Nasal cavity respiratory epithelium epithelial cell of viscerocranial mucosa (primary cell): ENCODE data around the gene C3AR1. TPM values are rescaled to one million over a fixed set of nuclear protein-coding genes. Genes with fewer than 3 reads are reported as not detected.

Experiments used
- total RNA-seq: library from RNA; depleted of rRNA; stranded (reverse); fragments of >200 nt; gene quantifications from 2 replicates; pipeline ENCODE4 v1.2.3, GENCODE V29; 2014

The C3AR1 gene
- 0.14 TPM in 1 of 2 replicates, not detected in the other for total RNA-seq

GRCh38 chr12:8065991-8066594 is at the start of gene C3AR1:
C3AR1 (minus strand) TSS chr12:8066359; CDS start chr12:8060185, 6,174 bp downstream.

GRCh38 chr12:8032242-8033152 is 33.7 kb downstream of the C3AR1 start, which contains the start of gene FOXJ2:
FOXJ2 (plus strand) TSS chr12:8032716; CDS start chr12:8039833, 7,117 bp downstream.

Other genes with a start within 250 kb of the C3AR1 start
- gene SLC2A14, start 193.4 kb downstream of the C3AR1 start, total RNA-seq = under 0.01 TPM in 1 of 2 replicates, not detected in the other
- 4.7 and 15.0 TPM in 2 replicates for gene SLC2A3, start 130.2 kb downstream of the C3AR1 start, total RNA-seq
- gene FOXJ2, start 33.6 kb downstream of the C3AR1 start, total RNA-seq = 6.5 and 11.4 TPM in 2 replicates
- gene NECAP1, start 15.9 kb upstream of the C3AR1 start, total RNA-seq = 42.2 and 69.0 TPM in 2 replicates
- under 0.01 TPM in 1 of 2 replicates, not detected in the other for gene CLEC4A, start 57.3 kb upstream of the C3AR1 start, total RNA-seq
- gene ZNF705A, start 90.7 kb upstream of the C3AR1 start, total RNA-seq = not detected in 2 replicates
- 0.28 TPM in 1 of 2 replicates, not detected in the other for gene FAM90A1, start 161.3 kb upstream of the C3AR1 start, total RNA-seq